Left lung (tissue), 10 donors: Measurements from ENCODE around the gene MYOCOS. TPM values are rescaled to one million over a fixed set of nuclear protein-coding genes. Genes with fewer than 3 reads are reported as not detected.
A peak's percentile ranks its signal among the peaks of the same experiment; 100 is the strongest.

Experiments
- ATAC-seq: fragments of 200-7000 bp; cut with Tn5 transposase; one replicate; pipeline ENCODE4 v1.9.1; 2020; ENCODE audit warnings: moderate library complexity
- DNase-seq, 4 donors: peaks; one replicate each; pipeline ENCODE4 v3.0.0-alpha.2; 2013 to 2020
- H3K27ac ChIP-seq, 2 donors: fragments of 200-600 bp; sonication (generic) in 1 of 2; one replicate each; pipeline versions ENCODE4 v1.5.0 to v1.8.0; 2020 to 2021
- H3K27me3 ChIP-seq, 2 donors: fragments of 200-600 bp; sonication (generic) in 1 of 2; one replicate each; pipeline versions ENCODE4 v1.5.0 to v1.8.0; 2020 to 2021
- H3K36me3 ChIP-seq, 2 donors: fragments of 200-600 bp; sonication (generic) in 1 of 2; one replicate each; pipeline versions ENCODE4 v1.5.0 to v1.8.0; 2020 to 2021
- H3K4me1 ChIP-seq, 2 donors: fragments of 200-600 bp; one replicate each; pipeline ENCODE4 v1.8.0; 2021
- H3K4me3 ChIP-seq, 2 donors: fragments of 200-600 bp; sonication (generic) in 1 of 2; one replicate each; pipeline versions ENCODE4 v1.5.0 to v1.8.0; 2020 to 2021; ENCODE audit warnings: mild to moderate bottlenecking in 1 of 2
- H3K9me3 ChIP-seq, 2 donors: fragments of 200-600 bp; sonication (generic) in 1 of 2; one replicate each; pipeline versions ENCODE4 v1.5.0 to v1.8.0; 2020 to 2021
- intact Hi-C, 2 donors: fragments of 100-400 bp; cut with DNase I; formaldehyde crosslinking; loops; one replicate each; pipeline versions ENCODE4 v1.11.2 to v1.14.2; 2022
- polyA plus RNA-seq, 6 donors: library from polyadenylated mRNA; unstranded; fragments of 120-200 nt; gene quantifications; one replicate each; pipeline ENCODE4 v1.2.1, GENCODE V29; 2013; ENCODE audit not compliant: insufficient read length in 6 of 6
- total RNA-seq, 2 donors: library from RNA; stranded (reverse); fragmentation: NEBNext Ultra II Directional; extraction: Animal tissue kit (Norgen Biotek cat#: 25700); gene quantifications; one replicate each; pipeline ENCODE4 v1.2.1, GENCODE V29; 2021
- TF ChIP-seq, protein P1 (sequence below), 2 donors: fragments of 200-600 bp; sonication (generic) in 1 of 2; IDR thresholded peaks; one replicate each; pipeline versions ENCODE4 v1.5.0 to v1.8.0; 2021; ENCODE audit warnings: antibody characterized with exemption in 2 of 2
- donor health status: DM: no; HTN: yes; CAD: no.
- donor health status: DM: no; HTN: no; CAD: no.

The MYOCOS gene
- total and polyA plus RNA-seq, 8 donors, result 0.13 to 0.31 (median 0.18) TPM; not detected in 2

DNA sequence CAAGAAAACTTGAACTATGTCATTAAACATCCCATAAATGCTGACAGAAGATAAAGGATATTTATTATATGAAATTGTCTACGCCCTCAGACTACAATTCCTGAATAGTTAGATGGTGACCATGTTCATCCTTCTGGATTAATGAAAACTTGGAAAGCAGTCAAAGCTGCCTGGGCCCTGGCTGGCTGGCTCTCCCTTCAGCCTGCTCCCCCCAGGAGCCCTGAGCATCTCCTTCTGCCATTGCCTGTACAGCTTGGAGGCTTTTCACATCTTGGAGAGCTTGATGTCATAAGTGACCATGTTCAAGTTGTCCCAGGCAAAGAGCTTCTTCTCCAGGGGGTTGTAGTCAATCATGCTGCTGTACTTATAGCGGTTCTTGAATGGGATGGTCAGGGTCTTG is 13.6 kb downstream of the MYOCOS start:
- DNase-seq (no peak), ATAC-seq (no peak)
- TF ChIP-seq, protein P1, sequence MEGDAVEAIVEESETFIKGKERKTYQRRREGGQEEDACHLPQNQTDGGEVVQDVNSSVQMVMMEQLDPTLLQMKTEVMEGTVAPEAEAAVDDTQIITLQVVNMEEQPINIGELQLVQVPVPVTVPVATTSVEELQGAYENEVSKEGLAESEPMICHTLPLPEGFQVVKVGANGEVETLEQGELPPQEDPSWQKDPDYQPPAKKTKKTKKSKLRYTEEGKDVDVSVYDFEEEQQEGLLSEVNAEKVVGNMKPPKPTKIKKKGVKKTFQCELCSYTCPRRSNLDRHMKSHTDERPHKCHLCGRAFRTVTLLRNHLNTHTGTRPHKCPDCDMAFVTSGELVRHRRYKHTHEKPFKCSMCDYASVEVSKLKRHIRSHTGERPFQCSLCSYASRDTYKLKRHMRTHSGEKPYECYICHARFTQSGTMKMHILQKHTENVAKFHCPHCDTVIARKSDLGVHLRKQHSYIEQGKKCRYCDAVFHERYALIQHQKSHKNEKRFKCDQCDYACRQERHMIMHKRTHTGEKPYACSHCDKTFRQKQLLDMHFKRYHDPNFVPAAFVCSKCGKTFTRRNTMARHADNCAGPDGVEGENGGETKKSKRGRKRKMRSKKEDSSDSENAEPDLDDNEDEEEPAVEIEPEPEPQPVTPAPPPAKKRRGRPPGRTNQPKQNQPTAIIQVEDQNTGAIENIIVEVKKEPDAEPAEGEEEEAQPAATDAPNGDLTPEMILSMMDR (IDR thresholded peaks at IDR 0.05), result no peak
- Histone ChIP-seq H3K4me3 (no peak overlapping the region), H3K36me3 (no peaks in the 10 kb centered on the region), H3K9me3 (no peaks in the 10 kb centered on the region), H3K4me1 (no peaks in the 10 kb centered on the region), H3K27me3 (no peaks in the 10 kb centered on the region), H3K27ac (no peak overlapping the region)
- intact Hi-C loops, result no loop called here

DNA sequence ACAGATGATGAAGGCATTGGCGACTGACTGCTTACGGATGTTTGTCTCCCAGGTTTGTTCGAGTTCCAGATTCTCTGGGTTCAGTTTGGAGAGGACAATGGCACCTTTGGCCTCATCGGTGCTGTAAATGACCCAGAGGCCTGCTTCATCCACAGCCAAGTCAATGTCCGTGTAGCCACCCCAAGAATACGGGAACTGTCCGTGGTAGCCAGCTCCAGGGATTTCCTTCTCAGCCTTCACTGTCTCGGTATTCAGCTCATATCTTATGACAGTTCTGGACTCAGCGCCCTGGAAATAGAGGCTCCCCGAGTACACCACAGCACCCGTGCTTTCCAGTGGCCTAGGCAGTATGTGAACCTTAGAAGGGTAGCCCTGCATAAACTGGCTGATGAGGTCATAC is 14.1 kb downstream of the MYOCOS start:
- intact Hi-C loops, result no loop called here
- Histone ChIP-seq H3K27ac (no peak overlapping the region), H3K4me1 (no peaks in the 10 kb centered on the region), H3K9me3 (no peaks in the 10 kb centered on the region), H3K27me3 (no peaks in the 10 kb centered on the region), H3K36me3 (no peaks in the 10 kb centered on the region), H3K4me3 (no peak overlapping the region)
- TF ChIP-seq, protein P1 (IDR thresholded peaks at IDR 0.05), result no peak
- no peak for ATAC-seq
- no peak for DNase-seq

DNA sequence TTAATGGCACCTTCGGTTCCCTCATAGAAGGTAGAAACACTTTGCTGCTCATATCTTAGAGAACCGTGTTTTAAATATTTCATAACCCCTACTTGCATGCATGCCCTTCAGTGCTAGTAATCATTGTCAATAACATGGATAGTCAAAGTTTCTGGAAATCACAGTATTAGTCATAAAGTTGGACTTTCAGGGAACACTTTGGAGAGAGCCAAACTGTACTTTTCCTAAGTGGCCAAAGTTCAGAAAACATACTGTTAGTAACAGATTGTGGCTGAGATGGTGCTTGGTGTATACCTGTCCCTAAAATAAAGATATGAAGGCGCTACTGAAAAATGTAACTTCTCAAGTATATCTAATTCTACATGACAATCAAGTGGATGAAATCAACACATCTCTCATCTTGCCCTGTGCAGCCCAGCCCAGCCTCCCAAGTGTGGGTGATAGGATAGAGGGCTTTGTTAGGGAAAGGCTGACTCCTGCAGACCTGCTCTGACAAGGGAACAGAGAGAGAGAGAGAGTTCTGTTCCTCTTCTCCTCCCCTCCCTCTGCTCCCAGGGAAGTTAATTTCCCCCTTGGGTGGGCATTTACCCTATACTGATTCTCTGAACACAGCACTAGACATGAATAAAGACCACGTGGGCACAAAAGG is 16.0 kb downstream of the MYOCOS start:
- Histone ChIP-seq H3K4me3 (no peak overlapping the region), H3K4me1 (no peaks in the 10 kb centered on the region), H3K9me3 (no peaks in the 10 kb centered on the region), H3K36me3 (no peaks in the 10 kb centered on the region), H3K27ac (peak overlapping the region in 1 of 2 donors; percentile 34), H3K27me3 (no peaks in the 10 kb centered on the region)
- intact Hi-C loops, result no loop called here
- no peak for DNase-seq
- TF ChIP-seq, protein P1 (IDR thresholded peaks at IDR 0.05), result no peak
- ATAC-seq, result peak; percentile 54

DNA sequence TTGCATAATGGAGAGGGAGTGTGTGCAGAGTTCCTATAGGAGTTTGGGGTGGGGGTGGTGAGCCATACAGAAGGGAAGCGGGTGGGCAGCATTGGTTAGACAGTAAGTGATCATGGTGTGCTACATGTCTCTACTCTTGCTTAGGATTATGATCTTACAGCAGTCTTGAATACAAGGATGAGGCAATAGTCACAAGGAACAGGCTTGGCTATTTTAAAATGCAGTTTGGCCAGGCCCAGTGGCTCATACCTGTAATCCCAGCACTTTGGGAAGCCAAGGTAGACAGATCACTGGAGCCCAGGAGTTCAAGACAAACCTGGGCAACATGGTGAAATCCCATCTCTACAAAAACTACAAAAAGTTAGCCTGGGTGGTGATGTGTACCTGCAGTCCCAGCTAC is 18.2 kb downstream of the MYOCOS start:
- Histone ChIP-seq H3K9me3 (no peaks in the 10 kb centered on the region), H3K36me3 (no peaks in the 10 kb centered on the region), H3K27ac (no peak overlapping the region), H3K4me1 (peaks cover 0 to 11% of the 10 kb centered on the region in 2 donors), H3K27me3 (no peaks in the 10 kb centered on the region), H3K4me3 (no peak overlapping the region)
- ATAC-seq (no peak), DNase-seq (no peak)
- intact Hi-C loops, result no loop called here
- TF ChIP-seq, protein P1 (IDR thresholded peaks at IDR 0.05), result no peak

DNA sequence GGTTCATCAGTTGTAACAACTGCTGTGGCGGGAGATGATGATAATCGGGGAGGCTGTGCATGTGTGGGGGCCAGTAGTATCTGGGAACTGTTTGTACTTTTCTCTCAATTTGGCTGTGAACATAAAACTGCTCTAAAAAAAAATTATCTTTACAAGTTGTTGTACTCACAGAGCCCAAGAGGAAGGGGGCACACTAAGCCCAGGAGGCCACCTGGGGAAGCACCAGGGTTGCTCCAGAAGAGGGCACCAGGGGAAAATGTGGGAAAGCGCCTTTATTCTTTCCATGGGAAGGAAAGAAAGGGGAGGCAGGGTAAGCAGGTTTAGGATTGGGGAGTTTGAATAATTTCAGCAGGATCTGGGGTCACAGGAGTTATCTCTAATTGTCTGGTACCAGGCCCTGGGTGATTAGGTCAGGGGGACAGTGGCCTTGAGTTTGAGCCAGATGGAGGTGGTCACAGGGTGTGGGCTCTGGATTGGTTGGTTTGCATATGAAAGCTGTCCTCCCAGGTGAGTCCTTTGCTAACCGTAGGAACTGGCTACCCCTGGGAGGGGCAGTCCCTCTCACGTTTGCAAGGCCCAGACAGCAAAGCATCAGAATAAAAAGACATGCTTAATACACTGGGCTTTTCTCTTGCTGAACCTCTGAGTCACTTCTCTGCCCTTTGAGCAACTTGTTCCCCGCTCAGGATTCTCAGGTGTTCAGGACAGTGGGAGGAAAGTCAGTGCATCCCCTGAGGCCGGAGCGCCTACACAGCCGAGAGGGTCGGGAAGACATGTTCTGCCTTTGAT is 19.2 kb downstream of the MYOCOS start:
- Histone ChIP-seq H3K27ac (no peak overlapping the region), H3K9me3 (no peaks in the 10 kb centered on the region), H3K36me3 (no peaks in the 10 kb centered on the region), H3K4me1 (peaks cover 0 to 14% of the 10 kb centered on the region in 2 donors), H3K4me3 (no peak overlapping the region), H3K27me3 (no peaks in the 10 kb centered on the region)
- ATAC-seq (no peak), DNase-seq (no peak)
- intact Hi-C loops, result no loop called here
- TF ChIP-seq, protein P1 (IDR thresholded peaks at IDR 0.05), result no peak
